ENCODE measurements around the gene ARFGAP2.

DNA sequence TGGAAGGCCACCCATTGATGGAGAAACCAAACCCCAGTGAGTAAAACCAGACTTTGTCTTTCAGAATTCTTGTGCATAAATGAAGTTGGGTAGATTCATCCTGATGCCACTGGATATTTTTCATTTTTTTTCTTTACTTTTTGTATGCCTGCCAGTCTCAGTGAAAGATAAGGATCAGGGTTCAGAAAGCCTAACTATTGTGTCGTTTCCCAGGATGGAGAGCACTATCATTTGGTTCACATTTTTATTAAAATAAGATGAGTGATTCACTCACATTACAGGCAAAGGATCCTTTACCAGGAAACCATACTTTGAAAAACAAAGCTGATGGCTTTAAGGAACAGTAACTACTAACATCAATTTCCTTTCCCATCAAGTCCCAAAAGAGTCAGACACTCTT, 52.0 kb downstream of the ARFGAP2 start:
- TF ChIP-seq, protein P1, sequence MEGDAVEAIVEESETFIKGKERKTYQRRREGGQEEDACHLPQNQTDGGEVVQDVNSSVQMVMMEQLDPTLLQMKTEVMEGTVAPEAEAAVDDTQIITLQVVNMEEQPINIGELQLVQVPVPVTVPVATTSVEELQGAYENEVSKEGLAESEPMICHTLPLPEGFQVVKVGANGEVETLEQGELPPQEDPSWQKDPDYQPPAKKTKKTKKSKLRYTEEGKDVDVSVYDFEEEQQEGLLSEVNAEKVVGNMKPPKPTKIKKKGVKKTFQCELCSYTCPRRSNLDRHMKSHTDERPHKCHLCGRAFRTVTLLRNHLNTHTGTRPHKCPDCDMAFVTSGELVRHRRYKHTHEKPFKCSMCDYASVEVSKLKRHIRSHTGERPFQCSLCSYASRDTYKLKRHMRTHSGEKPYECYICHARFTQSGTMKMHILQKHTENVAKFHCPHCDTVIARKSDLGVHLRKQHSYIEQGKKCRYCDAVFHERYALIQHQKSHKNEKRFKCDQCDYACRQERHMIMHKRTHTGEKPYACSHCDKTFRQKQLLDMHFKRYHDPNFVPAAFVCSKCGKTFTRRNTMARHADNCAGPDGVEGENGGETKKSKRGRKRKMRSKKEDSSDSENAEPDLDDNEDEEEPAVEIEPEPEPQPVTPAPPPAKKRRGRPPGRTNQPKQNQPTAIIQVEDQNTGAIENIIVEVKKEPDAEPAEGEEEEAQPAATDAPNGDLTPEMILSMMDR (conservative IDR thresholded peaks at IDR 0.05) = no peak
- TF ChIP-seq ZFX (IDR thresholded peaks at IDR 0.05) = no peak

Measured in C4-2B (cell line).